HCT116 (cell line): ENCODE data around the gene RASL12. TPM values are rescaled to one million over a fixed set of nuclear protein-coding genes. Genes with fewer than 3 reads are reported as not detected.

ENCODE experiments used
- ATAC-seq: fragments of 200-7000 bp; cut with Tn5 transposase; 2 replicates; pipeline ENCODE4 v1.9.1; 2020; ENCODE audit warnings: mild to moderate bottlenecking, moderate library complexity
- BruUV-seq: library from RNA; stranded (reverse); fragments of 400-500 nt; replicated peaks from 2 replicates; lab custom pipeline; 2021; lab: Mats Ljungman, UMichigan
- CTCF ChIA-PET: fragments of 300-600 bp; sonication (Branson Sonifier 250); formaldehyde crosslinking; loops from one replicate; lab custom pipeline; 2021; ENCODE audit warnings: antibody characterized with exemption; lab: Charles Lee
- POLR2A ChIA-PET: fragments of 300-600, 350-600 bp; sonication (Branson Sonifier 250); formaldehyde crosslinking; loops from one replicate; lab custom pipeline; 2021; ENCODE audit warnings: antibody characterized with exemption; lab: Charles Lee
- RAD21 ChIA-PET, 2 experiments: fragments of 300-600 bp; sonication (Branson Sonifier 250); formaldehyde crosslinking; loops; one replicate each; lab custom pipeline; 2023; ENCODE audit warnings: low total read pairs in 2 of 2; ENCODE audit not compliant: uncharacterized antibody in 2 of 2, unreplicated experiment in 2 of 2, low non-redundant PET in 1 of 2; lab: Charles Lee
- DNase-seq: peaks from one replicate; pipeline ENCODE4 v3.0.0-alpha.2; 2010; ENCODE audit warnings: low read depth, low spot score
- H2AFZ ChIP-seq: fragments of 200-600 bp; shearing (Covaris generic), sonication (generic); 2 replicates; pipeline ENCODE4 v1.6.1; 2017; ENCODE audit warnings: low read depth, mixed run types, mixed read lengths, antibody characterized with exemption, low read length; ENCODE audit not compliant: poor library complexity, severe bottlenecking
- H3K27ac ChIP-seq: 2 replicates; pipeline ENCODE4 v1.5.1; 2012; ENCODE audit warnings: low read depth, low read length
- H3K27me3 ChIP-seq: fragments of 200-600 bp; sonication (generic); 2 replicates; pipeline ENCODE4 v1.6.1; 2016; ENCODE audit warnings: mixed run types, low read length, mixed read lengths; ENCODE audit not compliant: insufficient read depth
- H3K36me3 ChIP-seq, 2 experiments: fragments of 200-500 bp in 1 of 2; fragments of 200-600 bp in 1 of 2; sonication (Bioruptor generic) in 1 of 2; sonication (generic) in 1 of 2; 2 replicates each; pipeline versions ENCODE4 v1.5.1 to v1.6.1; 2014 to 2016; ENCODE audit warnings: low read length in 2 of 2, inconsistent platforms in 1 of 2, mixed read lengths in 1 of 2, mixed run types in 1 of 2; ENCODE audit not compliant: insufficient read depth in 2 of 2, control insufficient read depth in 1 of 2
- H3K4me1 ChIP-seq, 2 experiments: fragments of 200-600 bp in 1 of 2; sonication (generic) in 1 of 2; 2 replicates each; pipeline versions ENCODE4 v1.5.1 to v1.6.1; 2012 to 2017; ENCODE audit warnings: low read length in 2 of 2, inconsistent platforms in 1 of 2, mild to moderate bottlenecking in 1 of 2, mixed read lengths in 1 of 2, mixed run types in 1 of 2, moderate library complexity in 1 of 2; ENCODE audit not compliant: insufficient read depth in 2 of 2, control insufficient read depth in 1 of 2
- H3K4me2 ChIP-seq: fragments of 200-600 bp; sonication (generic); 2 replicates; pipeline ENCODE4 v1.6.1; 2017; ENCODE audit warnings: mixed run types, low read length, mixed read lengths
- H3K4me3 ChIP-seq, 2 experiments: fragments of 200-600 bp in 1 of 2; sonication (generic) in 1 of 2; replicated peaks in 1 of 2; 2 replicates each; pipeline ENCODE4 v1.5.1; 2011 to 2016; ENCODE audit warnings: low read length in 2 of 2, control low read depth in 1 of 2, low read depth in 1 of 2, mild to moderate bottlenecking in 1 of 2, mixed read lengths in 1 of 2, mixed run types in 1 of 2
- H3K79me2 ChIP-seq: fragments of 200-600 bp; sonication (generic); 2 replicates; pipeline ENCODE4 v1.6.1; 2017; ENCODE audit warnings: mild to moderate bottlenecking, mixed run types, low read length, moderate library complexity, mixed read lengths; ENCODE audit not compliant: insufficient read depth
- H3K9ac ChIP-seq: fragments of 200-600 bp; sonication (generic); 2 replicates; pipeline ENCODE4 v1.6.1; 2016; ENCODE audit warnings: low read length, mixed read lengths
- H3K9me2 ChIP-seq: fragments of 200-600 bp; sonication (generic), shearing (Covaris generic); 2 replicates; pipeline ENCODE4 v1.6.1; 2017; ENCODE audit warnings: mixed run types, mild to moderate bottlenecking, moderate library complexity; ENCODE audit not compliant: insufficient read depth
- H3K9me3 ChIP-seq, 2 experiments: fragments of 200-500 bp in 1 of 2; fragments of 200-600 bp in 1 of 2; sonication (Bioruptor generic) in 1 of 2; sonication (generic) in 1 of 2; 2 replicates each; pipeline ENCODE4 v1.6.1; 2014 to 2017; ENCODE audit warnings: low read length in 2 of 2, mixed read lengths in 2 of 2, inconsistent platforms in 1 of 2, low read depth in 1 of 2, mild to moderate bottlenecking in 1 of 2, mixed run types in 1 of 2, moderate library complexity in 1 of 2; ENCODE audit not compliant: control insufficient read depth in 1 of 2, insufficient read depth in 1 of 2
- H4K20me1 ChIP-seq: fragments of 200-600 bp; sonication (generic), shearing (Covaris generic); 2 replicates; pipeline ENCODE4 v1.6.1; 2017; ENCODE audit warnings: mixed run types, mild to moderate bottlenecking, moderate library complexity; ENCODE audit not compliant: insufficient read depth
- EGR1 ChIP-seq: IDR thresholded peaks from 2 replicates; pipeline ENCODE4 v1.6.1; 2012; ENCODE audit warnings: low read depth
- FOSL1 ChIP-seq: IDR thresholded peaks from 2 replicates; pipeline ENCODE4 v1.6.1; 2012; ENCODE audit warnings: low read depth
- JUND ChIP-seq: IDR thresholded peaks from 2 replicates; pipeline ENCODE4 v1.6.1; 2012
- SIN3A ChIP-seq: IDR thresholded peaks from 2 replicates; pipeline ENCODE4 v1.6.1; 2012; ENCODE audit warnings: low read depth
- SRF ChIP-seq: IDR thresholded peaks from 2 replicates; pipeline ENCODE4 v1.6.1; 2012; ENCODE audit warnings: low read depth
- TCF7L2 ChIP-seq: IDR thresholded peaks from 2 replicates; pipeline ENCODE4 v1.7.0; 2011; ENCODE audit warnings: borderline replicate concordance, inconsistent platforms; ENCODE audit not compliant: insufficient read depth, insufficient read length; ENCODE audit errors: extremely low read depth
- YY1 ChIP-seq: IDR thresholded peaks from 2 replicates; pipeline ENCODE4 v1.6.1; 2011; ENCODE audit warnings: low read length, low read depth, moderate library complexity, mild to moderate bottlenecking; ENCODE audit not compliant: insufficient replicate concordance; ENCODE audit errors: extremely low read depth
- ZFX ChIP-seq: fragments of 450-650 bp; IDR thresholded peaks from 2 replicates; pipeline ENCODE4 v1.6.1; 2017
- ZNF274 ChIP-seq: fragments of 200-500 bp; sonication (Bioruptor generic); IDR thresholded peaks from 2 replicates; pipeline ENCODE4 v1.6.1; 2014; ENCODE audit warnings: mild to moderate bottlenecking, low read depth, low read length, inconsistent platforms
- intact Hi-C: fragments of 100-400 bp; cut with micrococcal nuclease; formaldehyde crosslinking; loops from 2 replicates; pipeline ENCODE4 v1.10.0; 2022
- total RNA-seq: library from RNA; stranded (reverse); gene quantifications from one replicate; pipeline ENCODE4 v1.2.1, GENCODE V29; 2021; ENCODE audit not compliant: unreplicated experiment
- TF ChIP-seq, protein P1 (sequence below): IDR thresholded peaks from 2 replicates; pipeline ENCODE4 v1.6.1; 2012
- TF ChIP-seq, protein P2 (sequence below): IDR thresholded peaks from 2 replicates; pipeline ENCODE4 v1.6.1; 2012

The RASL12 gene
- total RNA-seq, 1 experiment from 2014 or later, result 0.25 TPM

DNA sequence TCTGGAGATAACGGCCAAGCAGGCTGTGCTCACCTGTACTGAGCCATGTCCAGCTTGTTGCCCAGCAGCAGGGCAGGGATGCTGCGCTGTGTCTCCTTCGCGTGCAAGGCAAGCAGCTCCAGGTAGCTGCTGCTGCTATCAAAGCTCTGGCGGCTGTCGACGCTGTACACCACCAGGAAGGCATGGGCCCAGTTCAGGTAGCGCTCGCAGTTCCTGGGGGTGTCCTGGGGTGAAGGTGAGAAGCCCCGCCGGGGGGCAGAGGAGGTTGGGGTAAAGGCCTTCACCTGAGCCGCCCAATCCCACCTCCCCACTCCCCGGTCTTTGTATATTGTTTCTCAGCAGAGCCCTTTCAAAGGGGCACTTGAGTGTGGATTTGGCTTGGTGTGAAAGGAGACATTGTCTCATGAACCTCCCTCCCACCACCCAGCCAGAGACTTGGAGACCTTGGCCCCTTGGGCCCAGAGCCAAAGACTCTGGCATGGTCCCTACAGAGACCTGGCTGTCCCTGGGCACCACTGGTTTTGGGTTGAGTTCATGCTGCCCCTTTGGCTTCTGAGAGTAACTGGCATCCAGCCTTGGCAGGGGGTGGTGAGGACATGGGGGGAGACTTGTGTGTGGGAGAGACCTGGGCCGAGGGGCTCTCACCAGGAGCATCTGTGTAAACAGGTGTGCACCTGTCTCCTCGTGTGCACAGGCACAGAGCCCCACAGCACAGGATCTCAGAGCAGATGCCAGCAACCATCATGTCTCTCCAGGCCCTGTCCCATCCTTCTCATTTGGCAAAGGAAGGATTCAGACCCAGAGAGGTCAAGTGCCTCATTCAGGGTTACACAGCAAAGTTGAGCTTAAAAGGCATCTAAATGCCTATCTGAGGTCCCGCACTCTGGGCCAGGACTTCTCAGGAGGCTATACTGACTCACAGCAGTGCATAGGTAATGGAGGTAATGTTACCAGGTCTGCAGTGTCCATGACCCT is 9.1 kb downstream of the RASL12 start:
- Histone ChIP-seq H3K36me3 (no peaks in the 10 kb centered on the region), H3K79me2 (no peaks in the 10 kb centered on the region), H3K4me2 (no peak overlapping the region), H3K9ac (no peak overlapping the region), H3K27ac (no peak overlapping the region), H3K4me1 (peaks cover 23 to 39% of the 10 kb centered on the region in 2 experiments), H3K9me3 (no peaks in the 10 kb centered on the region), H2AFZ (no peak overlapping the region), H4K20me1 (no peaks in the 10 kb centered on the region), H3K4me3 (no peak overlapping the region), H3K27me3 (no peaks in the 10 kb centered on the region), H3K9me2 (no peaks in the 10 kb centered on the region)
- ChIA-PET CTCF (interaction anchor here (6.5 kb wide), 1 partner anchor 44 kb away, joined by 52 read pairs; no protein-coding TSS in a partner anchor), POLR2A (no interaction called here), RAD21 (no interaction called here)
- BruUV-seq, result no TSS peak
- ATAC-seq, result no peak
- TF ChIP-seq EGR1 (no peak), YY1 (no peak), ZNF274 (no peak), SIN3A (no peak), TCF7L2 (no peak), SRF (no peak), JUND (no peak), ZFX (no peak), FOSL1 (no peak)
- TF ChIP-seq, protein P1, sequence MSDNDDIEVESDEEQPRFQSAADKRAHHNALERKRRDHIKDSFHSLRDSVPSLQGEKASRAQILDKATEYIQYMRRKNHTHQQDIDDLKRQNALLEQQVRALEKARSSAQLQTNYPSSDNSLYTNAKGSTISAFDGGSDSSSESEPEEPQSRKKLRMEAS, result no peak
- TF ChIP-seq, protein P2, sequence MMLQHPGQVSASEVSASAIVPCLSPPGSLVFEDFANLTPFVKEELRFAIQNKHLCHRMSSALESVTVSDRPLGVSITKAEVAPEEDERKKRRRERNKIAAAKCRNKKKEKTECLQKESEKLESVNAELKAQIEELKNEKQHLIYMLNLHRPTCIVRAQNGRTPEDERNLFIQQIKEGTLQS, result no peak
- intact Hi-C loops, result no loop called here
- DNase-seq, result no peak
